ENCODE data around the gene GOLPH3L.
"Not testable (repeated sequence)": the region's sequence is repeated elsewhere in the genome, so short reads cannot be mapped to it uniquely, and the experiment has no call there.

- TF ChIP-seq CTCF, POLR2AphosphoS5 (IDR thresholded peaks at IDR 0.05): not testable (repeated sequence)
These were observed 61.9 kb downstream of the GOLPH3L start for GRCh38 chr1:150634839-150635622.

Measured in sigmoid colon (tissue), 4 donors.